NCI-H1694 (cell line): ENCODE data around the gene ID2.
"Not testable (repeated sequence)": the region's sequence is repeated elsewhere in the genome, so short reads cannot be mapped to it uniquely, and the experiment has no call there.

ENCODE experiments used
- DNase-seq: peaks from one replicate; lab custom pipeline; 2025; lab: John Stamatoyannopoulos, UW

The ID2 gene

GRCh38 chr2:8684878-8685696 is 3.2 kb downstream of the ID2 start:
- DNase-seq, result no peak

- peak; percentile 49 for DNase-seq
These were observed 4.0 kb downstream of the ID2 start for GRCh38 chr2:8685697-8686358.

GRCh38 chr2:8691859-8692437 is 10.1 kb downstream of the ID2 start:
- DNase-seq, result no peak

GRCh38 chr2:8692783-8693156 is 10.9 kb downstream of the ID2 start:
- DNase-seq, result no peak

- no peak for DNase-seq
These were observed 11.4 kb downstream of the ID2 start for GRCh38 chr2:8693157-8693821.

- DNase-seq, result no peak
These were observed 12.9 kb downstream of the ID2 start for GRCh38 chr2:8694737-8695136.

- no peak for DNase-seq
These were observed 15.3 kb downstream of the ID2 start for GRCh38 chr2:8697190-8697589.

GRCh38 chr2:8699839-8700238 is 18.0 kb downstream of the ID2 start:
- DNase-seq, result no peak

GRCh38 chr2:8701681-8702379 is 20.0 kb downstream of the ID2 start:
- DNase-seq, result no peak

GRCh38 chr2:8704906-8705305 is 23.1 kb downstream of the ID2 start:
- DNase-seq, result no peak

GRCh38 chr2:8709611-8710010 is 27.8 kb downstream of the ID2 start:
- DNase-seq, result no peak

- no peak for DNase-seq
These were observed 29.1 kb downstream of the ID2 start for GRCh38 chr2:8710951-8711350.

GRCh38 chr2:8714283-8714682 is 32.4 kb downstream of the ID2 start:
- no peak for DNase-seq

- DNase-seq, result no peak
These were observed 33.1 kb downstream of the ID2 start for GRCh38 chr2:8714971-8715370.

GRCh38 chr2:8719528-8719927 is 37.7 kb downstream of the ID2 start:
- DNase-seq, result peak; percentile 58

GRCh38 chr2:8720741-8721140 is 38.9 kb downstream of the ID2 start:
- no peak for DNase-seq

- no peak for DNase-seq
These were observed 39.6 kb downstream of the ID2 start for GRCh38 chr2:8721410-8721809.

- no peak for DNase-seq
These were observed 41.1 kb downstream of the ID2 start for GRCh38 chr2:8722986-8723385.

GRCh38 chr2:8725838-8726237 is 44.0 kb downstream of the ID2 start:
- no peak for DNase-seq

GRCh38 chr2:8728305-8729015 is 46.6 kb downstream of the ID2 start:
- DNase-seq, result no peak

- DNase-seq, result not testable (repeated sequence)
These were observed 47.2 kb downstream of the ID2 start for GRCh38 chr2:8729101-8729500.
